ENCODE measurements around the gene GLRX.
"Not testable (repeated sequence)": the region's sequence is repeated elsewhere in the genome, so short reads cannot be mapped to it uniquely, and the experiment has no call there.

Gene GLRX

DNA sequence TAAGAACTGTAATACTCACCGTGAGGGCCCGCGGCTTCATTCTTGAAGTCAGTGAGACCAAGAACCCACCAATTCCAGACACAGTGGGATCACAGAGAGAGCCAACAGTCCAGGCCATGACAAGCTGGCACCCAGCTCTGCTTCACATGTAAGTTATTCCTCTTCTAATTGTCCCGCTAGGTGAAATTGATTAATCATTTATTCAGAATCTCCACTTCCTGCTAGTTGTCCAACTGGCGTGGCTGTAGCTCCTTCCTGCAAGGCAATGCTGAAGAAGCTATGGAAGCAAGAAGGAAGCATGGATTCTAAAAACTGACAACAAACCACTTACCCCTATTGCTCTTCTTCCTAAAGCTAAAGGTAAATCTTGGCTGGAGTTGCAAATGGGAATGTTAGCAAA, 30.0 kb upstream of the GLRX start:
- no peak for DNase-seq (ENCODE audit: low read depth)

DNA sequence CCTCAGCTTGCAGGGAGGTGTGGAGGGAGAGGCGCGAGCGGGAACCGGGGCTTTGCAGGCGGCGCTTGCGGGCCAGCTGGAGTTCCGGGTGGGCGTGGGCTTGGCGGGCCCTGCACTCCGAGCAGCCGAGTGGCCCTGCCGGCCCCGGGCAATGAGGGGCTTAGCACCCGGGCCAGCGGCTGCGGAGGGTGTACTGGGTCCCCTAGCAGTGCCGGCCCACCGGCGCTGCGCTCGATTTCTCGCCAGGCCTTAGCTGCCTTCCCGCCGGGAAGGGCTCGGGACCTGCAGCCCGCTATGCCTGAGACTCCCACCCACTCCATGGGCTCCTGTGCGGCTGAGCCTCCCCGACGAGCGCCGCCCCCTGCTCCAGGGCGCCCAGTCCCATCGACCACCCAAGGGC, 28.6 kb upstream of the GLRX start:
- DNase-seq (ENCODE audit: low read depth) = not testable (repeated sequence)

DNA sequence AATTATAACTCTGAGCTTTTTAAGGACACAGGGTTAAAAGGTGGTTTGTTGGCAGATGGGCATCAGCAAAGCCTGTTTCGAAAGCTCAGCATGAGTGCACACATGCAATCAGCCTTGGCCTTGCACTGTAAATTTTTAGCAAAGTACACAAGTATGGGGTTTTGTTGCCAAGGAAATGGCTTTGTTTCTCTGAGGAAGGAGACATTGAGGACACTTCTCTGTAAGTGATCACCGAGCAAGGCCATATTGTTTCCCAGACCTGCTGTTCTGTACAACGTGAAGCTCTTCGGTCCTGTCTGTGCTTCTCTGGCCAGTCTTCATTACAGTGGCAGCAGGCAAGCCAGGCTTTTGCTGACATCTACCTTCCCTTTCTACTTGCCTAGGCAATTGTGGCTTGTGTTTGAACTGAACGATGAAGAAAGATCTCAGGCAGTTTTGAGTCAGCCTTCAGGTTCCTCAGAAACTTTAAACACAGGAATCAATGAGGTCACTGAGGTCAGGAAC, 27.9 kb upstream of the GLRX start:
- peak; percentile 49 for DNase-seq (ENCODE audit: low read depth)

DNA sequence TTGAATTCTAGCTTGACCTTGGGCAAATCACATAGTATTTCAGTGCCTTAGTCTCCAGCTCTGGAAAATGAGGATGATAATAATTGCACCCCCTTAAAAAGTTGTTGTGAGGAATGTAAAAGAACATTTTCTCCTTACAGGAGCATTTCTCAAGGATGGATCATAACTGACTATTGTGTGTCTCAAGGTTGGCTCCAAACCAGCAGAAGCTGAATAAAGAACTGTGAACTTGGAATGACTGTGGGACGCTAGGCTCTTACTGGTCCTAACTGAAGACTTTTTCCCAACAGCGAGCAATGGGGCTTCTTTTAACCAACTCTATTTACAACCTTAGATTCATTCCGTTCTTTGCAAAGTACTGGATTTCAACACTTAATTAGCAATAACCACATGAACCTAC, 26.2 kb upstream of the GLRX start:
- peak; percentile 88 for DNase-seq (ENCODE audit: low read depth)

DNA sequence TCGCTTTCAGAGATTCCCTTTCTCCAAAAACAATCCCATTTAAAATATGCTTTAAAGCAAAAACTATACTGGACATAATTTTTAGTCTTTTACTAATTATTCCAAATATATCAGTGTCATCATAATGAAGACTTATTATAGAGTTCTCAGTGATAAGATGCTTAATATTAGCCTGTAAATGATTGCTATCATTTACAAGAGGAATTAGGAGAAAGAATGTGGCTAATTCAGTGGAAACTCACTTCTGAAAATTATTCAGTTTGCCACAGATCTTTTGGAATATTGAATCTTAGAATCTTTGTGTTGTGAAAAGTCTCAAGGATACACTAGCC, 24.7 kb upstream of the GLRX start:
- DNase-seq (ENCODE audit: low read depth) = no peak

DNA sequence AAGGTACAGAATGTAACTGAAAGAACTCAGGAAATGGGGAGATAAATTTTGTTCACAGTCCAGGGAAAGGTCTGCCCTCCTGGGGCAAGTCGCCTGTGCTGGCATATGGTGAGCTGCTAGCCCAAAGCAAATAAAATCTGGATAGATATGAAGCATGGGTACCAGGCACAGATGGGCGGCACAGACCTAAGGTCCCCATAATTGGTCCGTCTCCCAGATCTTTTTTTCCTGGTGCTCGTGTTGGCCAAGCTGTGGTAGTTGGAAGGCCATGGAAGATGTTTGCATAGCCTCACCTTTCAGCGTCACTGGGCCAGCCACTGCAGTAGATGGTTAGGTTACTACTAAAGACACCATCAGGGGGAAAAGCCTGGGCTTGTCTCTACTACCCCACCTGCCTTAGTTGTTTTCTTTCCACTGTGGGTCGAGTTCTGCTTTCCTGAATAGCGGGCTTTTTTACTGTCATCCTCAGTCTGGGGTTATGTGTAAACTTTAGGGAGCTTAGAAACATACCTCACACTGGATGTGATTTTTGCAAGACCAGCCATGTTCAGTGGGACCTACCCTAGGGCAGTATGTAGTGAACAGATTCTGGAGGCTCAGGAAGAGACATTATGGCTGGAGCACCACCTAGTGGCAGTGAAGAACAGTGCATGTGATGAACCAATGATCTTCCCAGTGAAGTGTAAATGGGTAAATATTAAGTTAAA, 24.2 kb upstream of the GLRX start:
- peak; percentile 85 for DNase-seq (ENCODE audit: low read depth)

DNA sequence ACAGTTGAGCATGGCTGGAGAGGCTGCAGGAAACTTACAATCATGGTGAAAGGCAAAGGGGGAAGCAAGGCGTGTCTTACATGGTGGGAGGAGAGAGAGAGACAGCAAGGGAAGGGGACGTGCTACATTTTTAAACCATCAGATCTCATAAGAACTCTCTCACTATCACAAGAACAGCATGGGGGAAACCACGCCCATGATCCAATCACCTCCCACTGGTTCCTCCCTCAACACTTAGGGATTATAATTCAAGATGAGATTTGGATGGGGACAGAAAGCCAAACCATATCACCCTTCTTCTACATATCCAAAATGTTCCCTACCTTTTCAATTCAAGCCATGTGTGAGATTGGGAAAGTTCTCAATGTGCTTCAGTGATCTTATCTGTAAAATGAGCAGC, 22.9 kb upstream of the GLRX start:
- no peak for DNase-seq (ENCODE audit: low read depth)

DNA sequence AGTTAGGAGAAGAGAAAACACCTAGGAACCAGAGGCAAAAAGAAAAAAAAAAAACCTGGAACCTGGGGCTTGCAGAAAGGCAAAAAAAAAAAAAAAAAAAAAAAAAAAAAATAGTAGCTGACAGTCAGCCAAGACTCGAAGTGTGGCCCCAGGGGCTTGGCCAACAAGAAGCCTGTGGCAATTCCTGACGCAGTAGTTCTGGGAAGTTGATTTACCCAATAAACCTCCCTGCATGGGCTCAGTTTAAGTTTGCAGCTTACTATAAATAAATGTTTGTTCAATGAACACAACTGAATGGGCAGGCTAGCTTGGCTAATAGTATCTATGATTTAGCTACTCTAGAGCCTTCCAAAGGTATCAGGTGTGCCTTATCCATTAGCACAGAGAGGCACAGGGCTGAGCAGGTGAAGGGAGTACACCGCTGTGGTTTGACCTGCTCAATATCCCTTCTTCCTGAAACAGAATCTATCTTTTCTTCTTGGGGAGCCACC, 21.3 kb upstream of the GLRX start:
- DNase-seq (ENCODE audit: low read depth) = peak; percentile 83

DNA sequence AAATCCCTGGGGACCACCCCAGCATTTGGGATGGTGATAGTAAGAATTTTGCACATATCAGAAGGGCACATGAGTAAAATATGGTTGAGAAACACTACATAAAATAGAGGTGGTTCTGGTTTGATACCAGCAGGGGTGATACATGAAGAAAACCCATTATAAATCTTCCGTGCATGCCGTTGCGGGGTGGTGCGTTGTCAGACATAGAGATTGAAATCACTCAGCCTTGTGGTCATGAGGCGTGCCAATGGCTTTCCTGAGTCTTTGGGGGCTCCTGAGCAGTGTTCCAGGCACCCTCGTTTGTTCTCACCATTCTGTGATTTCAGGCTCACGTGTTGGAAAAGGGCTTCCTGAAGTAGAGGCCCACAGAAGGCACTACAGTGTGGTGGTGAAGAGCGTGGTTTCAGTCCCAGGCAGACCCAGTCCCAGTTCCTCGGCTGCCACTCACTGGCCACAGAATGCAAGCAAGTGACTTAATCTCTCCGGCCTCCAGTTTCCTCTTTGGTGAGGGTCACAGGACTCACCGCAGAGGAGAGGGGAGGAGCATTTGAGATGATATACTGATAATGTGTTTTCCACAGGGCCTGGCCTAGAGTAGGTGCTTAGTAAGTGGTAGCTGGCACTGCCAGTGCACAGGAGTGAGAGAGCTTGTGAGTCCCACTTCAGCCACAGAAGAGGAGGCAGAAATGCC, 20.5 kb upstream of the GLRX start:
- peak; percentile 95 for DNase-seq (ENCODE audit: low read depth)

DNA sequence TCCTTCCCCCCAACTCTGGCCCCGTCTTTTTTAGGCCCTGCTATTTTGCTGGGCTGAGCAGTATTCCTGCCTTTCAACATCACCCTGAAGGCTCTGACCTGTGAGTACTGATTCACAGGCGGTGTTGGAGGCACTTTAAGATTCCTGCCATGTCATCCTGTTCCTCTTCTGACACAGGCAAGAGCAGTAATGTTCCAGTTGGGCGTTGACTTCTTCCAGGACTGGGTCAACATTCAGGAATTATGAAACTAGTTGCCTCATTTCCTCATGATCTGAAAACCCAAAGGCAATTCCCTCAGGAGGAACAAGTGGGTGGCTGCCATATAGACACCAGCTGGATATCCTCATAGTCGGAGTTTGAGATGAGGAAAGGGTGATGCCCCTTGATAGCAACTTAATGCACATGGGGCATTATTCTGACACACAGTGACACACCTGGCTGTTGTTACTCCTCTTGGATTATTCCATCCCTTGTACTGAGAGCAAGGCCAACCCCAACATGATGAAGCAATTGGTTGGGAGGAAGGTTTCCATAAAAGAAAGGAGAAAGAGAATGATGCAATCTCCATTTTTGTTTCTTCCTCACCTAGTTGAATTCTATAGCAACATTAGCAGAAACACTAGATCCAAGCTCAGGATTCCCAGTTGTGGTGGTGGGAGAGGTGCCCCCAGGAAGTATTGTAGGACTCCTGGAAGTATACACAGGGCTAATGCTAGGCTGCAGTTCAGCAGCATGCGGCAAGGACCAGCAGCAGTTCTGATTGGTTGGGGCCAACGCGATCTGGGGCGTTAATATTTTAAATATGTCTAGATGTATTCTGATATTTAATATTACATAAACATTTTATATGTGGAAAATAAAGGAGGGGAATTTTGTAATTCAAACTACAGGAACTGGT, 19.6 kb upstream of the GLRX start:
- peak; percentile 76 for DNase-seq (ENCODE audit: low read depth)

DNA sequence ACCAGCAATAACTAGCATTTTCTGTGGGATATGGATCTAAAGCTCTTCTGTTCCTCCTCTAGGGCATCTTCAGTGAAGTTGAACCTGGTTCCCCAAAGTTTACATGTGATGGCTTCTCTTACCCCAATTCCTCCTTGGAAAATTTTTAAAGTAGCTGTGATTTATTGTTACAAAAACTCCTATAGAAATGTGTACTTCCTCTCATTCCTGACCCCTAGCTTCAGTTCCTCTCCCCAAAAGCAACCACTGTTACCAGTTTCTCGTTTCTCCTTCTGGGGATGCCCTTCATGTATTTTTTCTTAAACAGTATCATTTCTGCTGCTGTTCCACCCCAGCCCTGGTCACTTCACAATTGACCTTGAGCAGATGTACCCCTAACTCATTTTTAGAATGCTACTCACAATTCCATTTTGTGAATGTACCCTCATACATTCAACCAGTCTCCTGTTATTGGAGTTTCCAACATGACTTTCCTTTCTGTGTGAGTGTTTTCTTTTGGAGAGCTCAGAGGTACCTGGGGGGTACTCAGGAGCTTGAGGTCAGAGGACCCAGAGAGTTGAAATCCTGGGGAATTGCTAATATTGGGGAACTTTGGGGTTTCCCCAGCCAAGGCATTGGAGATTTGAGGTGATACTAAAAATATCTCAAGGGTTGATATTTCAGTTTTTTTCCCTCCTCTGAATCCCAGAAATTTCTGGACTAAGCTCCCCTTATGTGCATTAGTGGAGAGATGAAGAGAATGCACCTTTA, 18.6 kb upstream of the GLRX start:
- no peak for DNase-seq (ENCODE audit: low read depth)

DNA sequence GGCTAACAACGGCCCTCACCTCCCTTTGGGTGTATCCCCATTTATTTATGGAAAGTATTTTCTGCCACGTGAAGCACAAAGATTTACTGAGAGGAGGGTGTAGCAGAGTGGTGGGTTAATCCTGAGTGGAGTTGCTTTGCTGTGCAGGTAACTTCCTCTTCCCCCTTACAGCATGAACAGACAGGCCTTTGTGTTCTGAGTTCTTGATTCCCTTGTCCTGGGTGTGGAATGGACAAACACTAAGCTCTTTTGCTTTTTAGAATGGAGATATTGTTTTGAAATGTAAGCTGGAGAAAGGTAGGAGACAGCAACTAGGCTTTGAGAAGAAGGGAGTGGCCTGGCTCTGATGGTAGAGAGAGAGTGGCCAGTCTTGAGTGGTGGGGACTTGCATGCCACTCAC, 17.1 kb upstream of the GLRX start:
- DNase-seq (ENCODE audit: low read depth) = no peak

DNA sequence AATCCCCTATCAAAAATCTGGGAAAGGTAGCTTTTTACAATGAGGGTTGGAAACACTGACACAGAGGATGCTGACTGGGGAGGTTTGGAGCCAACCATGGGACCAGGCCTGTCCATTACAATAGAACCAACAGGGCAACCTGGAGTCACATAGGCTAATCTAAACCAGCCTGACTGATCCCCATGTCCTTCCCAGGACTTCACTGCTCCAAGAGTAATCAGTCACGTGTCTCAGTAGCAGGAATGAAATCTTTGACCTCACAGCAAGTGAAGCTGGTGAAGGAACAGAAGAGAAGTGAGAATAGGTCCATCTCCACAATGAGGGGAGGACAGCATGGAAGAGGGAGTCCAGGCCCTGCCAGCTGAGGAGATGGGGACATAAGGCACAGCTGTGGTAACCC, 16.0 kb upstream of the GLRX start:
- DNase-seq (ENCODE audit: low read depth) = no peak

DNA sequence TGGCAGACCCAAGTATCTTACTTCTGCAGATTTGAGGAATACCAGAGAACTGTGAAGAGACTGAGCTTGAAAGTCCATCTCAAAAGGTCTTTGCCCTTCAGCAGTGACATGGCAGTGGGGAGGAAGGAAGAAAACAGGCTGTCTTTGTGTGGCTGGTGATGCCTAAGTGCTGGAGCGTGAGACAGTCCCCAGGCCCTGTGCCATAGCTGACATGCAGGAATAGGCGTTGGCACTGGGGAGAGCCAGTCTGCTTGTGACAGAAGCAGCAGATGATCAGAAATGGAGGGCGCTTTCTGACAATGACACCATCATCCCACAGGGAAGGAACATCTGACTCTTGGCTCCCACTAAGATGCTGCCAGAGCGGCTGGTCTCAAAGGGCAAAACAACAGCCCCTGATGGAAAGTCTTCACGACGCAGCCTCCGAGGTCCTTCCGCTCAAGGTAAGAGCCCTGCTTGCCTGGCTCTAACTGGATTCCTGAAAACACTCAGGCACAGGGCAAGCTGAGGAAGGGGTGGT, 15.5 kb upstream of the GLRX start:
- no peak for DNase-seq (ENCODE audit: low read depth)

DNA sequence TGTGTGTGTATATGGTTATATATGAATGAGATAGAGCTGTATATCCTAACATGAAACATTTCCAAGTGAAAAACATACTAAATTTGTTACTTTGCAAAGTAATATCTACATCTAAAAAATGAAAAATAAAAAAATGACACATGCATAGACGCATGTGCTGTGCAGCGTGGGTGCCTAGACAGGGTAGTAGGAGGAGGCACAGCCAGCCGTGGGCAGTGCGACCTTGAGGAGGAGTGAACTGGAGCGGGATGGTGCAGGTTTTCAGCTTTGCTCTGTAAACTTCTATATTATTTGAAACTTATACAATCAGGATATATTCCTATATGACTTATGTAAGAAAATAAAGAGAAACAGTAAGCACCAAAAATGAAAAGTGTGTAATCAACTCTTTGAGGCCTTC, 15.0 kb upstream of the GLRX start:
- no peak for DNase-seq (ENCODE audit: low read depth)

DNA sequence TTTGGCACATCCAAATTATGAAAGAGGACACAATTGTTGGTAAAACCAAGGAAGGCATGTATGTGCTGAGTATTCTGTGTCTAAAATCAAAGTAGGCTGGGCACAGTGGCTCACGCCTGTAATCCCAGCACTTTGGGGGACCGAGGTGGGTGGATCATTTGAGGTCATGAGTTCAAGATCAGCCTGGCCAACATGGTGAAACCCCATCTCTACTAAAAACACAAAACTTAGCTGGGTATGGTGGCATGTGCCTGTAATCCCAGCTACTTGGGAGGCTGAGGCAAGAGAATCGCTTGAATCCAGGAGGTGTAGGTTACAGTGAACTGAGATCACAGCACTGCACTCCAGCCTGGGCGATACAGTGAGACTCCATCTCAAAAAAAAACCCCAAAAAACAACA, 14.4 kb upstream of the GLRX start:
- DNase-seq (ENCODE audit: low read depth) = not testable (repeated sequence)

DNA sequence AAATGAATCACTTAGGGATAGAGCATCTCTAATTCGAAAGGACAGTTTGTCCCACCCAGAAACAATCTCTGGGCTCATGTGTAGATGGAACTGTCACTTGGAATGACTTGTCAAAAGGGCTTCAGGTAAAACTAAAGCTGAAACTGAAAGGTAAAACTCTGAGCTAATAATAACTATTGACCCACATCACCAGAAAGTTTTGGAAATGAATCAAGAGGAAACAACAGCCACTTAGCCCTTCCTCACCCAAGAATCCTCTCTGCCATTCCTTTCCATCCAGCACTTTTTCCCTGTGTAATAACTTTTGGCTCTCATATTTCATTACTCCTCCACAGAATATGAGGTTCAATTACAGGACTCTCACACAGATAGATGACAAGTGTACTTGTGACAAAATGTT, 14.0 kb upstream of the GLRX start:
- DNase-seq (ENCODE audit: low read depth) = no peak

DNA sequence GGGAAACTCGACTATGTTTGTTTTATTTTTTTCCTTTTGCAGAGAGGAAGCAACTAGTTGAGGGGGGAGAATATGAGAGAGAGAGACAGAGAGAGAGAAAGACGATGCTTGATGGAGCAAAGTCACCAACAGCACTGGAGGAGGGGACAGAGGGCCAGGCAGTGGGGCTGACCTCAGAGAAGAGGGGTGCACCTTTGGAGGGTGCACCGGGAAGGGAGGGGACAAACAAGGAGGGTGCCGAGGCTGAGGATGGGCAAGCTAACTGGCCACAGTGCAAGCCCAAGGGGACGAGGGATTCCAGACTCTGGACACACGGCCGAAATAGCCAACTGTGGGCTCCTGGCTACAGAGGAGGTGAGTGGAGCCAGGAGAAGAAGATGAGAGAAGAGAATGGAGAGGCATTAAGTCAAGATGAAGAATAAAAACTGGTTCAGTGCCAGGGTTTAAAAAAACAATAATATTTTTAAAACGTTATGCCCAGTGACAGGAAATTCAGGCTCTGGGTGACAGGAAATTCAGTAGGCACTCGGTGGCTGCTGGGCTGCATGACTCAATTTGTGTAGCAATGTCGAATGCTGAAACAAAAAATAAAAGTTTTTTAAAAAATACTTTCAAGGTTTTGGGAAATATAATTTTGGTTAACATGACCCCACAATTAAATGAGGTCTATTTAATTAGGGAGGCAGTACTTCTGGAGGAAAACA, 13.3 kb upstream of the GLRX start:
- no peak for DNase-seq (ENCODE audit: low read depth)

DNA sequence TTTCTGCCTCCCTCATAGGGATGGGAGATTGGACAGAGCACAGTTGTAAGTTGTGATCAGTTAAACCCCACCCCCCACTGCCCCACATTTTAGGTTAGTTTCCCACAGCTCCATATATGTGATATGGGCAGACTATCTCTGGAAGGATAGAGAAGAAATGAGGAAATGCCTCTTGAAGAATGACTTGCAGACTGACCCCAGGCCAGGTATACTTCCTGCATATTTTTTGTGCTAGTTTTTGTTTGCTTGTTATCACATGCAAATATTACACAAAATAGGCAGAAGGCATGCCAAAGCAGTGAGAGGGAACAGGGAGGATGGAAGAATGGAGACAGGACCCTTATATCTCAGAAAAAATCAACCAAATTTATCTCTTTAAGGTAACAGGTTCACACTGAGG, 10.1 kb upstream of the GLRX start:
- no peak for DNase-seq (ENCODE audit: low read depth)

DNA sequence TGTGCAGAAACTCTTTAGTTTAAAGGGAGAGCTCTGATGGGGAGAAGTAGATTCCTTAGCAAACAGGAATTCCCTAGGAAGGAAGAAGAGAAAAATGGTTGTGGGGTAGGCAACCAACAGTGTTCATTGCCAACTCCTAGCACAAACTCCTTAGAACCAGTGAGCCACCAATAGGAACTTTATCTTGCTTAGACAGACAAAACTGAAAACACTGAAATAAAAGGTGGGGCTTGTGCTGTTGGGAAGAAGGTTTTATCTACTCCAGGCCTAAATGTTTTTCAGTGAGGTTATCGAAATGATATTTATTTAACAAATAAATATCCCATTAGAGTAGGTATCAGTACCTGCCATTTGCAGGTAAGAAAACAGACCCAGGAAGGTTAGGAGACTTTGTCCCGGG, 7.7 kb upstream of the GLRX start:
- DNase-seq (ENCODE audit: low read depth) = no peak

DNA sequence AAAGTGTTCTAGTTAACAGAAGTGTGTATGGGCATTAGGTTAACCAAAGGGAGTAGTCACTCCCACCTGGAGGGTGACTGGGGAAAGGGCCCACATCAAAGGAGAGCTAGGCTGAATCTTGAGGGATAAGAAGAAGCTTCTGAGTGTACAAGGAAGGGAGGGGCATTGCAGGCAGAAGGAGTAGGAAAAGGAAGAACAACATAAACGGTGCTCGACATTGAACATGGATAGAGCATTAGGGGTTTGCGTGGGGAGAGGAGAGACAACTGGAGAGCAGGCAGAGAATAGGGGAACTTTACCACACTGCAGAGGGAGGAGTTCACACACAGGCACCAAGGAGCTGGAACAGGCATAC, 5.3 kb upstream of the GLRX start:
- no peak for DNase-seq (ENCODE audit: low read depth)
